Endodermal cell (in vitro differentiated cells): ENCODE measurements around the gene RHBDL1. TPM values are rescaled to one million over a fixed set of nuclear protein-coding genes. Genes with fewer than 3 reads are reported as not detected.

Source experiments
- DNase-seq: peaks from one replicate; pipeline ENCODE4 v3.0.0-alpha.2; 2017
- H3K27ac ChIP-seq: 2 replicates; pipeline ENCODE4 v1.5.1; 2013; ENCODE audit warnings: mild to moderate bottlenecking, low read depth, low read length, moderate library complexity
- H3K27me3 ChIP-seq: 2 replicates; pipeline ENCODE4 v1.6.1; 2013; ENCODE audit warnings: mild to moderate bottlenecking, low read length, moderate library complexity; ENCODE audit not compliant: insufficient read depth, control insufficient read depth, poor library complexity, severe bottlenecking
- H3K36me3 ChIP-seq: 2 replicates; pipeline ENCODE4 v1.7.0; 2013; ENCODE audit warnings: mild to moderate bottlenecking, low read length, moderate library complexity; ENCODE audit not compliant: control insufficient read depth, insufficient read depth
- H3K4me1 ChIP-seq: one replicate; pipeline ENCODE4 v1.7.0; 2013; ENCODE audit warnings: low read length; ENCODE audit not compliant: control insufficient read depth, insufficient read depth
- H3K4me3 ChIP-seq: 2 replicates; pipeline ENCODE4 v1.5.1; 2013; ENCODE audit warnings: mild to moderate bottlenecking, low read length, moderate library complexity
- H3K9ac ChIP-seq: 2 replicates; pipeline ENCODE4 v1.6.1; 2013; ENCODE audit warnings: mild to moderate bottlenecking, low read length, moderate library complexity; ENCODE audit not compliant: poor library complexity, severe bottlenecking; ENCODE audit errors: extremely low read depth
- H3K9me3 ChIP-seq: 2 replicates; pipeline ENCODE4 v1.6.1; 2013; ENCODE audit warnings: mild to moderate bottlenecking, low read length, moderate library complexity; ENCODE audit not compliant: control insufficient read depth
- H3K27ac Mint-ChIP-seq: 2 replicates; pipeline ENCODE4 v1.8.0; 2020; ENCODE audit warnings: mixed read lengths
- H3K27me3 Mint-ChIP-seq: 2 replicates; pipeline ENCODE4 v1.8.0; 2021; ENCODE audit warnings: mild to moderate bottlenecking, mixed read lengths; ENCODE audit not compliant: insufficient read depth
- H3K36me3 Mint-ChIP-seq: 2 replicates; pipeline ENCODE4 v1.8.0; 2020; ENCODE audit warnings: low read depth, mixed read lengths
- H3K4me1 Mint-ChIP-seq: 2 replicates; pipeline ENCODE4 v1.8.0; 2020; ENCODE audit warnings: mixed read lengths
- H3K4me3 Mint-ChIP-seq: 2 replicates; pipeline ENCODE4 v1.8.0; 2020; ENCODE audit warnings: mild to moderate bottlenecking, moderate library complexity, mixed read lengths
- H3K9me3 Mint-ChIP-seq: 2 replicates; pipeline ENCODE4 v1.8.0; 2020; ENCODE audit warnings: mild to moderate bottlenecking, mixed read lengths
- WGBS, 2 experiments: methylation state at CpG; one replicate each; pipeline versions ENCODE4 v1.1.5 to v1.1.7; 2013; ENCODE audit warnings: missing lambda C conversion rate in 2 of 2, mixed read lengths in 1 of 2; ENCODE audit not compliant: insufficient coverage in 1 of 2, insufficient read length in 1 of 2; 5-methylcytosine and 5-hydroxymethylcytosine counted together
- total RNA-seq, 2 donors: library from RNA; stranded (reverse); fragmentation: NEBNext Ultra II Directional in 1 of 2; extraction: Animal tissue kit (Norgen Biotek cat#: 25700) in 1 of 2; gene quantifications; 2 replicates in 1 of 2; 3 replicates in 1 of 2; pipeline ENCODE4 v1.2.1, GENCODE V29; 2021
- TF ChIP-seq, protein P1 (sequence below): fragments of 200-600 bp; sonication (generic); conservative IDR thresholded peaks from 2 replicates; pipeline ENCODE4 v1.5.0; 2021; ENCODE audit warnings: antibody characterized with exemption, mild to moderate bottlenecking

RHBDL1 gene
- total RNA-seq, 2 donors from 2014 or later, result 3.7 to 5.1 TPM

DNA sequence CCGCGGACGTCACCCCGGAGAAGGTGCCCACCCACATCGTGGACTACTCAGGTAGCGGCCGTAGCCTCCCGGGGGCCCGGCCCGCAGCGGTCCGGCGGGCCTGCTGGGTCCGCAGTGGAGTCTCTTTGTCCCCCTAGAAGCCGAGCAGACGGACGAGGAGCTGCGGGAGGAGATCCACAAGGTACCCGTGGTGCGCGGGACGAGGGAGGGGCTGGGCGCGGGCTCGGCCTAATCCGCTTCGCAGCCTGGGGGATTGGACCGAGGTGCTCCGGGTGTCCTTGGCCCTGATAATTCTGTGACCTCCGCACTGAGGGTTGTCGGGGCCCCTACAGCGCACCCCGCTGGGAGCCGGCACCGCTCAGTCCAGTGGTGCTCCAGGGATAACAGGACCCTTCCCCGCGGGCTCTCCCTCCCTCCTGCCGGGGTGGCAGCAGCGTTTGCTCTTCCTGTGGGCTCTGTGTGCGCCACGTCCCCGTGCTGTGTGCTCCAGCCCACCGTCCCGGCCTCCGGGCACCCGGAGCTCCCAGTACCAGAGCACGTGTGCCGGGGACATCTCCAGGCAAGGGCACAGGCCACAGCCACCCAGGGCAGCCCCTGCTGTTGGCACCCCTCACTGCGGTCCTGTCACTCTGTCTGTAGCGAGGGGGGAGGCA, 6.8 kb upstream of the RHBDL1 start:
- Histone ChIP-seq H3K9ac (peak overlapping the region; percentile 76), H3K4me3 (peak overlapping the region; percentile 88), H3K9me3 (no peaks in the 10 kb centered on the region), H3K27ac (peak overlapping the region; percentile 7), H3K36me3 (peaks cover 33% of the 10 kb centered on the region), H3K27me3 (no peaks in the 10 kb centered on the region), H3K4me1 (peaks cover 4% of the 10 kb centered on the region)
- Mint-ChIP-seq H3K4me1 (peaks cover 3% of the 10 kb centered on the region), H3K36me3 (peaks cover 19% of the 10 kb centered on the region), H3K4me3 (peak overlapping the region; percentile 70), H3K9me3 (no peaks in the 10 kb centered on the region), H3K27ac (no peak overlapping the region), H3K27me3 (no peaks in the 10 kb centered on the region)
- 3 to 18% methylated on average over 13 to 50 of the region's 50 CpGs for WGBS, 2 experiments
- DNase-seq, result no peak
- TF ChIP-seq, protein P1, sequence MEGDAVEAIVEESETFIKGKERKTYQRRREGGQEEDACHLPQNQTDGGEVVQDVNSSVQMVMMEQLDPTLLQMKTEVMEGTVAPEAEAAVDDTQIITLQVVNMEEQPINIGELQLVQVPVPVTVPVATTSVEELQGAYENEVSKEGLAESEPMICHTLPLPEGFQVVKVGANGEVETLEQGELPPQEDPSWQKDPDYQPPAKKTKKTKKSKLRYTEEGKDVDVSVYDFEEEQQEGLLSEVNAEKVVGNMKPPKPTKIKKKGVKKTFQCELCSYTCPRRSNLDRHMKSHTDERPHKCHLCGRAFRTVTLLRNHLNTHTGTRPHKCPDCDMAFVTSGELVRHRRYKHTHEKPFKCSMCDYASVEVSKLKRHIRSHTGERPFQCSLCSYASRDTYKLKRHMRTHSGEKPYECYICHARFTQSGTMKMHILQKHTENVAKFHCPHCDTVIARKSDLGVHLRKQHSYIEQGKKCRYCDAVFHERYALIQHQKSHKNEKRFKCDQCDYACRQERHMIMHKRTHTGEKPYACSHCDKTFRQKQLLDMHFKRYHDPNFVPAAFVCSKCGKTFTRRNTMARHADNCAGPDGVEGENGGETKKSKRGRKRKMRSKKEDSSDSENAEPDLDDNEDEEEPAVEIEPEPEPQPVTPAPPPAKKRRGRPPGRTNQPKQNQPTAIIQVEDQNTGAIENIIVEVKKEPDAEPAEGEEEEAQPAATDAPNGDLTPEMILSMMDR, result no peak

DNA sequence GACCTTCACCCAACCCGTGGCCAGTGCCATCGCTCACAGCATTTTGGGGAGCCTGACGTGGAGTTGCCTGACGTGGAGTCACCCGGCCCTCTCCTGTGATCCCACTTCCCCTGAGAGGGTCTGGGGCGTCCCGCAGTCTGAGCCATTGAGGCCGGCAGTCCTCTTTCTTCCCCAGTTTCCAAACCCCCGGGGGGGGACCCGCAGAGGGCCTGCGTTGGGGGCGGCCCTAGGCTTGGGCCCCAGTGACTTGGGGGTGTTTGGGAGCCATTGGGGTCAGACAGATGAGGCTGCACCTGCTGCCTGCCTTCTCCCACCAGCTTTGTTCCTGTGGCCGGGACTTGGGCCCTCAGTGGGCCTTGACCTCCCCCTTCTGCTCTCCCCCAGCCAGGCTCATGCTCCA, 5.8 kb upstream of the RHBDL1 start:
- Histone ChIP-seq H3K9me3 (no peaks in the 10 kb centered on the region), H3K27me3 (no peaks in the 10 kb centered on the region), H3K4me3 (no peak overlapping the region), H3K27ac (no peak overlapping the region), H3K36me3 (peaks cover 40% of the 10 kb centered on the region), H3K4me1 (peaks cover 4% of the 10 kb centered on the region), H3K9ac (no peak overlapping the region)
- peaks cover 3% of the 10 kb centered on the region for H3K4me1 Mint-ChIP-seq
- no peak for DNase-seq
- H3K27me3 Mint-ChIP-seq, result no peaks in the 10 kb centered on the region
- TF ChIP-seq, protein P1, result no peak
- H3K4me3 Mint-ChIP-seq, result peak overlapping the region; percentile 70
- H3K27ac Mint-ChIP-seq, result no peak overlapping the region
- H3K9me3 Mint-ChIP-seq, result no peaks in the 10 kb centered on the region
- H3K36me3 Mint-ChIP-seq, result peaks cover 18% of the 10 kb centered on the region
- 96 to 100% methylated on average over 4 to 13 of the region's 13 CpGs for WGBS, 2 experiments

DNA sequence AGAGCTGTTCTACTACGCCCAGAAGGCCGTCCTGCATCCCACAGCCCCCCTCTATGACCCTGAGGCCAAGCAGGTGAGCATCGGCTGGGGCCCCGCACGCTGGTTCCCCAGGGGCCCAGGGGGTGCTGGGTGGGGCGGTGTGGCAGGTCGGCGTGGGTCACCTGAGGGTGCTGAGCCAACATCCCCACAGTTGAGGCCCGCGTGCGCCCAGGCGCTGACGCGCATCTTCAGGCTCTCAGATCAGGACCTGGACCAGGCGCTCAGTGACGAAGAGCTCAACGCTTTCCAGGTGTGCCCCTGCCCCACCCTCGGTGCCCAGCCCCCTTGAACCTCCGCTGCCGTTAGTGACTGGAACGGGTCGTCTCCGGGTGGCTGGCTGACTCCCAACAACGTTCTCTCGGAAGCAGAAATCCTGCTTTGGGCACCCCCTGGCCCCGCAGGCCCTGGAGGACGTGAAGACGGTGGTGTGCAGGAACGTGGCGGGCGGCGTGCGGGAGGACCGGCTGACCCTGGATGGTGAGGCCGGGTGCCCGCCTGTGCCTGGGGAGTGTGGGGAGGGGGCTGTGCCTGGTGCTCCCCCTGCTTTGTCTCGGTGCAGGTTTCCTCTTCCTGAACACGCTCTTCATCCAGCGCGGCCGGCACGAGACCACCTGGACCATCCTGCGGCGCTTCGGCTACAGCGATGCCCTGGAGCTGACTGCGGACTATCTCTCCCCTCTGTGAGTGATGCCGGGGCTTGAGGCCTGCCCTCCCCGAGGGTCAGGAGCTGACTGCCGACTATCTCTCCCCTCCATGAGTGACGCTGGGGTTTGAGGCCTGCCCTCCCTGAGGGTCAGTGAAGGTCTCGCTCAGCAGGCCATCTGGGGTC, 4.8 kb upstream of the RHBDL1 start:
- Histone ChIP-seq H3K9ac (no peak overlapping the region), H3K27ac (no peak overlapping the region), H3K27me3 (no peaks in the 10 kb centered on the region), H3K9me3 (no peaks in the 10 kb centered on the region), H3K36me3 (peaks cover 40% of the 10 kb centered on the region), H3K4me1 (peaks cover 4% of the 10 kb centered on the region), H3K4me3 (no peak overlapping the region)
- Mint-ChIP-seq H3K36me3 (peaks cover 18% of the 10 kb centered on the region), H3K27ac (no peak overlapping the region), H3K27me3 (no peaks in the 10 kb centered on the region), H3K4me3 (peak overlapping the region; percentile 70), H3K9me3 (no peaks in the 10 kb centered on the region), H3K4me1 (peaks cover 9% of the 10 kb centered on the region)
- DNase-seq, result no peak
- TF ChIP-seq, protein P1, result no peak
- WGBS, 2 experiments, result 96% methylated on average over 27 to 48 of the region's 52 CpGs
